ENCODE data around the gene CCNY. TPM values are rescaled to one million over a fixed set of nuclear protein-coding genes. Genes with fewer than 3 reads are reported as not detected.

The CCNY gene
- total RNA-seq, 3 donors from 2014 or later: 48.6 to 64.4 (median 51.5) TPM

- no peak for ATAC-seq
- no peak for DNase-seq
- TF ChIP-seq CTCF (IDR thresholded peaks at IDR 0.05): no peak
- H3K4me3 ChIP-seq: no peak overlapping the region
- H3K36me3 ChIP-seq (ENCODE audit: low read depth): no peaks in the 10 kb centered on the region
- no peaks in the 10 kb centered on the region for H3K4me1 ChIP-seq (ENCODE audit: low read depth)
- intact Hi-C loops (cut with DNase I, micrococcal nuclease): no loop called here
- peaks cover 8% of the 10 kb centered on the region for H3K9me3 ChIP-seq
Observed at GRCh38 chr10:35433851-35434426, 97.6 kb downstream of the CCNY start.

GRCh38 chr10:35434533-35434932, 98.2 kb downstream of the CCNY start:
- no peak for DNase-seq
- Histone ChIP-seq H3K36me3 (ENCODE audit: low read depth) (no peaks in the 10 kb centered on the region), H3K9me3 (peaks cover 12% of the 10 kb centered on the region), H3K4me1 (ENCODE audit: low read depth) (no peaks in the 10 kb centered on the region), H3K4me3 (no peak overlapping the region)
- TF ChIP-seq CTCF (IDR thresholded peaks at IDR 0.05): no peak
- intact Hi-C loops (cut with DNase I, micrococcal nuclease): no loop called here
- no peak for ATAC-seq

GRCh38 chr10:35435824-35436223, 99.5 kb downstream of the CCNY start:
- no peaks in the 10 kb centered on the region for H3K4me1 ChIP-seq (ENCODE audit: low read depth)
- no peak for DNase-seq
- no peaks in the 10 kb centered on the region for H3K36me3 ChIP-seq (ENCODE audit: low read depth)
- ATAC-seq: peak; percentile 34
- intact Hi-C loops (cut with DNase I, micrococcal nuclease): no loop called here
- peaks cover 12% of the 10 kb centered on the region for H3K9me3 ChIP-seq
- H3K4me3 ChIP-seq: no peak overlapping the region
- TF ChIP-seq CTCF (IDR thresholded peaks at IDR 0.05): no peak

- peaks cover 16% of the 10 kb centered on the region for H3K9me3 ChIP-seq
- ATAC-seq (no peak), DNase-seq (no peak)
- H3K4me3 ChIP-seq: no peak overlapping the region
- no peaks in the 10 kb centered on the region for H3K4me1 ChIP-seq (ENCODE audit: low read depth)
- intact Hi-C loops (cut with DNase I, micrococcal nuclease): no loop called here
- H3K36me3 ChIP-seq (ENCODE audit: low read depth): no peaks in the 10 kb centered on the region
- TF ChIP-seq CTCF (IDR thresholded peaks at IDR 0.05): no peak
Observed at GRCh38 chr10:35437829-35438228, 101.5 kb downstream of the CCNY start.

- ATAC-seq (no peak), DNase-seq (no peak)
- H3K4me3 ChIP-seq: no peak overlapping the region
- no peaks in the 10 kb centered on the region for H3K4me1 ChIP-seq (ENCODE audit: low read depth)
- TF ChIP-seq CTCF (IDR thresholded peaks at IDR 0.05): no peak
- H3K9me3 ChIP-seq: peaks cover 27% of the 10 kb centered on the region
- intact Hi-C loops (cut with DNase I, micrococcal nuclease): no loop called here
- H3K36me3 ChIP-seq (ENCODE audit: low read depth): no peaks in the 10 kb centered on the region
Observed at GRCh38 chr10:35438718-35439571, 102.6 kb downstream of the CCNY start.

Data from mucosa of descending colon (tissue), 3 donors.